Measurements from ENCODE around the gene CERCAM. TPM values are rescaled to one million over a fixed set of nuclear protein-coding genes. Genes with fewer than 3 reads are reported as not detected.

The CERCAM gene
- total and polyA plus RNA-seq, 3 experiments from 2014 or later, result 1.1 to 2.6 (median 1.9) TPM

GRCh38 chr9:128383007-128383753 is 37.5 kb upstream of the CERCAM start:
- H3K27ac Mint-ChIP-seq, result peak overlapping the region in 1 of 8 donors; percentile 3
- H3K4me1 ChIP-seq (ENCODE audit: insufficient read depth, low read length), result no peaks in the 10 kb centered on the region
- POLR2A ChIA-PET, result no interaction called here
- H3K9me3 ChIP-seq (ENCODE audit: low read length), result no peaks in the 10 kb centered on the region
- peaks cover 0 to 72% (median 3%) of the 10 kb centered on the region in 3 donors for H3K36me3 Mint-ChIP-seq
- no peak for DNase-seq
- no peak overlapping the region for H3K27ac ChIP-seq (ENCODE audit: low read depth, low read length)
- H3K4me1 Mint-ChIP-seq, result peaks cover 0 to 10% (median 5%) of the 10 kb centered on the region in 3 donors
- no peaks in the 10 kb centered on the region for H3K27me3 ChIP-seq (ENCODE audit: insufficient read depth, low read length, poor library complexity, severe bottlenecking)
- CTCF ChIA-PET, result no interaction called here
- H3K36me3 ChIP-seq (ENCODE audit: insufficient read depth, low read length), result peaks cover 38% of the 10 kb centered on the region
- no peaks in the 10 kb centered on the region for H3K9me3 Mint-ChIP-seq
- no peak overlapping the region for H3K4me3 Mint-ChIP-seq
- no peaks in the 10 kb centered on the region for H3K27me3 Mint-ChIP-seq
- H3K4me3 ChIP-seq (ENCODE audit: low read length), result no peak overlapping the region

- ChIA-PET POLR2A (interaction anchor here (0.6 kb wide), 1 partner anchor 22 kb away, joined by 3 read pairs; no protein-coding TSS in a partner anchor), CTCF (no interaction called here)
- Mint-ChIP-seq H3K4me3 (no peak overlapping the region), H3K27me3 (no peaks in the 10 kb centered on the region), H3K36me3 (peaks cover 0 to 73% (median 3%) of the 10 kb centered on the region in 3 donors), H3K4me1 (peaks cover 0 to 10% (median 5%) of the 10 kb centered on the region in 3 donors), H3K27ac (no peak overlapping the region), H3K9me3 (no peaks in the 10 kb centered on the region)
- Histone ChIP-seq H3K36me3 (ENCODE audit: insufficient read depth, low read length) (peaks cover 44% of the 10 kb centered on the region), H3K27ac (ENCODE audit: low read depth, low read length) (no peak overlapping the region), H3K4me1 (ENCODE audit: insufficient read depth, low read length) (no peaks in the 10 kb centered on the region), H3K9me3 (ENCODE audit: low read length) (no peaks in the 10 kb centered on the region), H3K27me3 (ENCODE audit: insufficient read depth, low read length, poor library complexity, severe bottlenecking) (no peaks in the 10 kb centered on the region), H3K4me3 (ENCODE audit: low read length) (no peak overlapping the region)
- no peak for DNase-seq
Measured at GRCh38 chr9:128383791-128384190, 36.9 kb upstream of the CERCAM start.

- H3K27ac ChIP-seq (ENCODE audit: low read depth, low read length), result no peak overlapping the region
- peaks cover 0 to 75% (median 3%) of the 10 kb centered on the region in 3 donors for H3K36me3 Mint-ChIP-seq
- no peak for DNase-seq
- no peak overlapping the region for H3K4me3 ChIP-seq (ENCODE audit: low read length)
- POLR2A ChIA-PET, result no interaction called here
- peaks cover 0 to 7% (median 2%) of the 10 kb centered on the region in 3 donors for H3K4me1 Mint-ChIP-seq
- H3K27me3 Mint-ChIP-seq, result no peaks in the 10 kb centered on the region
- CTCF ChIA-PET, result interaction anchor here (0.8 to 1.0 kb wide), 2 partner anchors 23 to 35 kb away, joined by 3 read pairs; no protein-coding TSS in a partner anchor
- H3K27me3 ChIP-seq (ENCODE audit: insufficient read depth, low read length, poor library complexity, severe bottlenecking), result no peaks in the 10 kb centered on the region
- no peaks in the 10 kb centered on the region for H3K4me1 ChIP-seq (ENCODE audit: insufficient read depth, low read length)
- H3K9me3 Mint-ChIP-seq, result no peaks in the 10 kb centered on the region
- H3K4me3 Mint-ChIP-seq, result no peak overlapping the region
- peaks cover 46% of the 10 kb centered on the region for H3K36me3 ChIP-seq (ENCODE audit: insufficient read depth, low read length)
- H3K9me3 ChIP-seq (ENCODE audit: low read length), result no peaks in the 10 kb centered on the region
- peak overlapping the region in 1 of 8 donors; percentile 70 for H3K27ac Mint-ChIP-seq
Measured at GRCh38 chr9:128384801-128385495, 35.7 kb upstream of the CERCAM start.

GRCh38 chr9:128385496-128386460 is 34.9 kb upstream of the CERCAM start:
- Mint-ChIP-seq H3K27me3 (no peaks in the 10 kb centered on the region), H3K9me3 (no peaks in the 10 kb centered on the region), H3K4me3 (no peak overlapping the region), H3K27ac (no peak overlapping the region), H3K36me3 (peaks cover 0 to 78% (median 3%) of the 10 kb centered on the region in 3 donors), H3K4me1 (peaks cover 0 to 3% (median 2%) of the 10 kb centered on the region in 3 donors)
- Histone ChIP-seq H3K9me3 (ENCODE audit: low read length) (no peaks in the 10 kb centered on the region), H3K36me3 (ENCODE audit: insufficient read depth, low read length) (peaks cover 49% of the 10 kb centered on the region), H3K27ac (ENCODE audit: low read depth, low read length) (no peak overlapping the region), H3K4me1 (ENCODE audit: insufficient read depth, low read length) (no peaks in the 10 kb centered on the region), H3K4me3 (ENCODE audit: low read length) (no peak overlapping the region), H3K27me3 (ENCODE audit: insufficient read depth, low read length, poor library complexity, severe bottlenecking) (no peaks in the 10 kb centered on the region)
- DNase-seq, result no peak
- ChIA-PET CTCF (interaction anchor here (0.8 kb wide), 1 partner anchor 34 kb away, joined by 3 read pairs; no protein-coding TSS in a partner anchor), POLR2A (no interaction called here)

GRCh38 chr9:128388150-128388549 is 32.5 kb upstream of the CERCAM start:
- Mint-ChIP-seq H3K9me3 (no peaks in the 10 kb centered on the region), H3K4me3 (no peak overlapping the region), H3K36me3 (peaks cover 0 to 81% (median 2%) of the 10 kb centered on the region in 3 donors), H3K27ac (no peak overlapping the region), H3K4me1 (no peaks in the 10 kb centered on the region), H3K27me3 (no peaks in the 10 kb centered on the region)
- H3K9me3 ChIP-seq (ENCODE audit: low read length), result no peaks in the 10 kb centered on the region
- H3K4me3 ChIP-seq (ENCODE audit: low read length), result no peak overlapping the region
- H3K36me3 ChIP-seq (ENCODE audit: insufficient read depth, low read length), result peaks cover 50% of the 10 kb centered on the region
- H3K27ac ChIP-seq (ENCODE audit: low read depth, low read length), result no peak overlapping the region
- ChIA-PET CTCF (no interaction called here), POLR2A (no interaction called here)
- no peak for DNase-seq
- H3K4me1 ChIP-seq (ENCODE audit: insufficient read depth, low read length), result no peaks in the 10 kb centered on the region
- no peaks in the 10 kb centered on the region for H3K27me3 ChIP-seq (ENCODE audit: insufficient read depth, low read length, poor library complexity, severe bottlenecking)

- Mint-ChIP-seq H3K27ac (peak overlapping the region in 1 of 8 donors; percentile 47), H3K9me3 (no peaks in the 10 kb centered on the region), H3K4me1 (no peaks in the 10 kb centered on the region), H3K36me3 (peaks cover 4 to 76% (median 6%) of the 10 kb centered on the region in 3 donors), H3K4me3 (no peak overlapping the region), H3K27me3 (no peaks in the 10 kb centered on the region)
- no peak overlapping the region for H3K4me3 ChIP-seq (ENCODE audit: low read length)
- no peaks in the 10 kb centered on the region for H3K9me3 ChIP-seq (ENCODE audit: low read length)
- DNase-seq, result no peak
- H3K4me1 ChIP-seq (ENCODE audit: insufficient read depth, low read length), result no peaks in the 10 kb centered on the region
- POLR2A ChIA-PET, result no interaction called here
- peaks cover 38% of the 10 kb centered on the region for H3K36me3 ChIP-seq (ENCODE audit: insufficient read depth, low read length)
- H3K27ac ChIP-seq (ENCODE audit: low read depth, low read length), result no peak overlapping the region
- H3K27me3 ChIP-seq (ENCODE audit: insufficient read depth, low read length, poor library complexity, severe bottlenecking), result no peaks in the 10 kb centered on the region
- CTCF ChIA-PET, result interaction anchor here (1.4 kb wide), 1 partner anchor 30 kb away, joined by 4 read pairs; no protein-coding TSS in a partner anchor
Measured at GRCh38 chr9:128389395-128390149, 31.1 kb upstream of the CERCAM start.

- no peak for DNase-seq
- H3K4me1 Mint-ChIP-seq, result no peaks in the 10 kb centered on the region
- H3K9me3 Mint-ChIP-seq, result no peaks in the 10 kb centered on the region
- ChIA-PET POLR2A (no interaction called here), CTCF (interaction anchor here (1.4 kb wide), 1 partner anchor 30 kb away, joined by 4 read pairs; no protein-coding TSS in a partner anchor)
- no peak overlapping the region for H3K4me3 Mint-ChIP-seq
- H3K27ac ChIP-seq (ENCODE audit: low read depth, low read length), result no peak overlapping the region
- no peaks in the 10 kb centered on the region for H3K27me3 ChIP-seq (ENCODE audit: insufficient read depth, low read length, poor library complexity, severe bottlenecking)
- no peaks in the 10 kb centered on the region for H3K9me3 ChIP-seq (ENCODE audit: low read length)
- peaks cover 32% of the 10 kb centered on the region for H3K36me3 ChIP-seq (ENCODE audit: insufficient read depth, low read length)
- no peaks in the 10 kb centered on the region for H3K4me1 ChIP-seq (ENCODE audit: insufficient read depth, low read length)
- peak overlapping the region in 1 of 8 donors; percentile 33 for H3K27ac Mint-ChIP-seq
- no peaks in the 10 kb centered on the region for H3K27me3 Mint-ChIP-seq
- H3K36me3 Mint-ChIP-seq, result peaks cover 4 to 70% (median 6%) of the 10 kb centered on the region in 3 donors
- no peak overlapping the region for H3K4me3 ChIP-seq (ENCODE audit: low read length)
Measured at GRCh38 chr9:128390150-128390812, 30.4 kb upstream of the CERCAM start.
